Right lung (tissue), 5 donors: Measurements from ENCODE around the gene LSM6. TPM values are rescaled to one million over a fixed set of nuclear protein-coding genes. Genes with fewer than 3 reads are reported as not detected.

ENCODE experiments used
- DNase-seq, 2 donors: peaks; one replicate each; pipeline ENCODE4 v3.0.0-alpha.2; 2013
- polyA plus RNA-seq, 5 donors: library from polyadenylated mRNA; unstranded; fragments of 120-200 nt; gene quantifications; one replicate each; pipeline versions ENCODE4 v1.2.1 to v1.2.3, GENCODE V29; 2013; ENCODE audit warnings: inconsistent platforms in 1 of 5, low replicate concordance in 1 of 5; ENCODE audit not compliant: insufficient read length in 5 of 5, insufficient read depth in 1 of 5

The LSM6 gene
- polyA plus RNA-seq, 5 donors, result 55.7 to 66.7 (median 62.3) TPM

DNA sequence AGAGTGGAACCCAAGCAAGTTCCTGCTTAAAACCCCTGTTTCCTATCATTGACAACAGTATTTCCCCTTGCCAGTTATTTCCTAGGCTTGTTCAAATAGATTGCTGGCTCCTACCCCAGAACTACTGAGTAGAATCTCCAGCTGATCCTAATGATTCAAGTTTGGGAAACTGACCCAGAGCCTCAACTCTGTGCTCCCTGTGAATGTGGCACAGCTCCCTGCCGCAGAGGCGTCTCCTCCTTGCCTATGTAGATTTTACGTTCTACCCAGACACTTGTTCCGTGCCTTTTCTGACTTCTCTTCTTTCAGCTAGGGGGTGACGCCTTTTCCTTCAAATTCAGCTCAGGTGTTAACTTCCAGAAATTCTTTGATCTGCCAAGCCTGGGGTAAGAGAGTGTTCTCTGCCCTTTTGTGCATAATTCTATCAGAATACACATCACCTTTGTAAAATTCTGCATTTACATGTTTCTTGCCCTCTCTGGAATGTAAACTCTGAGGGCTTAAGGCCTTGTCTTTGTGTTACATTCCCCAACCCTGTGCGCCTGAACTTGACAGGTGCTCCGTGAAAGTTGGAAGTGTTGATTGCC lies 4.4 kb downstream of the LSM6 start:
- no peak for DNase-seq

DNA sequence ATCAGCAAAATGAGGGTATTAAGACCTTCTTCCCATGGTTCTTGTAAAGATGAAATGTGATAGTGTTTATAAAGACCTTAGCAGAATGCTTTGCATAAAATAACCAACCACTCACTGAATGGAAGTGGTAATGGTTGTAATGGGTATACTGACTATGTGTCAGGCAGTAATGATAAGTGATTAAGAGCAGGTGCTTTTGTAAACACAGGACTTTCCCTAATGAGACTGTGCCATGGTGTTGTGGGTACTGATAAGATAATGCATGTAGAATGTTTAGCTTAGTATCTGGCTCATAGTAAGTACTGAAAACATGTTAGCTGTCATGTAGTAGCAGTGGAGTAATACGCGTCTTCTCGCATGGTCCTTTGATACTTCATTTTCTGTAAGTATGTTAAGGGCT lies 6.9 kb downstream of the LSM6 start:
- DNase-seq, result no peak

DNA sequence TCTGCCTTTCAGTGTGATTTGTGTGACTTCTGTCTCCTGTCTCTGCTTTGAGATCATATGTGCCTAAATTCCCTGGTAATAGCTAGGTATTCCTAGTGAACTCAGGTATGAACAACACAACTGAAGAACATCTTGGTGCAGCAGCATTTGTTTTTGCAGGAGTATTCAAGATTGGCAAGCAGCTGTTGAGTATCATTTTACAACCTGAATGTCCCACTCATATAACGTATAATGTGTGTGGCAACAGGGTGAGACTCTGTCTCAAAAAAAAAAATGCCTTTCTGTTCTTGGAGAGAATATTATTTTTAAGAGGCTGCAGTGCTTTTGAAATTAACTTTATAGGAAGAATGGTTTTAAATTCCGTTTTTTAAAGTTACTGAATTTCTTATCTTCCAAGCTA lies 7.7 kb downstream of the LSM6 start:
- no peak for DNase-seq

DNA sequence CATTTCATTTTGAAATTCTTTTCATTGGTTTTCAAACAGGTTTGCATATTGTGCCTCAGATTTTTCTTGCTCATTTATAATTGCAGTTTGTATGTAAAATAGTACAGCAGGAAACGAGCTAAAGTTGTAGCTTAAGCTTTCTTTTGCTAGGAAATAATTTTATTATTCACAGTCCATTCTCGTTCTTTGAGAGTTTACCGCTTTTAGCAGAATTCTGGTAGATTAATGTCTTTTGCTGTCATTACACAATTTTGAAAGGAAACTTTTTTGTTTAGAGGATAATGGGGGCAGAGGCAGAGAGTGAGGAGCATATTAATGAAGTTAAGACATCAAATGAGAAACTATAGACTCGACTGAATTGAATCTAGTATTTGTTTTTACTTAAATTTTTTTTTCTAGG lies 10.5 kb downstream of the LSM6 start:
- no peak for DNase-seq

DNA sequence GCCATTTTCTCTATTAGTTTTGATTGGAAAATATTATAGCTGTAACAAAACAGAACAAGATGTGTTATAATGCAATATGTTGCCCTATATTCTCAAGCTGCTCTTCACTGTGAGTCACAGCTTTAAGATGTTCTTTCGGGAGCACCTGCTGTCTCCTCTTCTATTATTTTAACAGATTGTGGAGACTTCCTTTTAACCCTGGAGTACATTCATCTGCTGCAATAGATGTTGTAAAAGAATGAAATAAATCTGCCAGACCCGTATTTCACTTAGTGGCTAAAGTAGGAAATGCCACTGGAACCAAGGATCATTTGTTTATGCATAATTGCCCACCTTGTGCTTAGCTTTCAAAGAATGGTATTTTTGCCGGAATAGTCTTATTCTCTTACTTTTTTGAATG lies 11.1 kb downstream of the LSM6 start:
- DNase-seq, result no peak

DNA sequence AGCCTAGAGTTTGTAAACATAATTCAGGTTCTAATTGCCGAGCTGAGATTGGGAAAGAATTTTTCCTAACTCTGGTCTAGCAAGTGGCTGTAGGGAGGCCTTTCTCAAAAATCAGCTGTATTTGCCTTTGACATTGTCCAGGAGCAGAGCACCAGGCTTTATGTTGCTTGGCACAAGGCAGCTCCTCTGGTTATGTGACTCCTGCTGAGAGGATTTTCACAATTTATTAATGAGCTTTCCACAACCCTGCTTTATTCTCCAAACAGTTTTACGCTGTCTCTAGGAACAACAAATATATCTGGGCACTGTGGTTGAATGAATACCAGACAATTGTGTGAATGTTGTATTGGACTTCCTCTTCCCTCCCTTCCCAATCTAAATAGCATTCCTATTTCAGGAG lies 14.9 kb downstream of the LSM6 start:
- no peak for DNase-seq

DNA sequence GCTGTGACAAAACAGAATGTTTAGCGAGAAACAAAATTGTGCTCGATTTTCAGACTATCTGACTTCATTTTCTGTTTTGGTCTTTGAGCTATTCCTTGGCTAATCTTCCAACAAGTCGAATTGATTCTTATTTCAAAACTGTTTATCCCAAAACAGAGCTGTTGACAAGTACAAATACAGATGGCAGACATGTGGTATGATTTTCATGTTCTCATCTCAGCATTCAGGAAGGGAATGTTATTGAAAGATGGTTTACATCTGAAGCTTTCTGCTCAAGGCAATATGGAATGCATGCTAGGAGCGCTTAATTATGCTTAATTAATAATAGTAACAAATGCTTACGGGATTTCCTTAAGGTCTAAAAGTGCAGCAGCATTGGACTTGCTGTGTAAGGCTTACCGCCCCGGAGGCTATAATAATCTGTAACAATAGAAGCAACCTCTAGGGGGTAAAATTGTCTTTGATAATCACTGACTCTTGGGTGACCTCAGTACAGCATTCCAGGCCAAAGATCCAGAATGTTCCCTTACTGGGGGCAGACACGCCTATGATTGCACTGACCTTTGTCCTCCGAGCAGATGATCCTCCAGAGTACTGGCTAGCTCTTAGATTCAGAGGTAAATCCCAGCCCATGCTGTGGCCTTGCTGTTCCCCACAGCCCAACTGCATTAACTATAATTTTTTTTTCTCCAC lies 16.4 kb downstream of the LSM6 start:
- DNase-seq, result peak; percentile 32 to 42

DNA sequence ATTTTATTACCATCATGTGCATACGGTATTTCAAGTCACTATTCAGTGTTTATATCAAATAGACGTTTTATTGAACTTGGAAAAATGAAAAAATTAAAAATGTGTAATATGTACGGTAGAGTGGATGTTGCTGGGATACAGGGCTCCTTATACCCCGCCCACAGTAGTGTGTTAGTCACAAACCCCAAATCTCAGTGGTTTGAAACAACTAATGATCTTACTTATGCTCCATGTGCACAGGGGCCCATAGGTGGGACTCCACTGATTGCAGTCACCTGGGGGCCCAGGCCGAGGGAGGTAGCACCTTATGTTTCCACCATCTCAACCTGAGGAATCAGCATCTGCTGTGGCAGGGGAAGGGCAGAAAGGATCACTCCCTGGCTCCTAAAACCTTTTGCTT lies 18.1 kb downstream of the LSM6 start:
- no peak for DNase-seq

DNA sequence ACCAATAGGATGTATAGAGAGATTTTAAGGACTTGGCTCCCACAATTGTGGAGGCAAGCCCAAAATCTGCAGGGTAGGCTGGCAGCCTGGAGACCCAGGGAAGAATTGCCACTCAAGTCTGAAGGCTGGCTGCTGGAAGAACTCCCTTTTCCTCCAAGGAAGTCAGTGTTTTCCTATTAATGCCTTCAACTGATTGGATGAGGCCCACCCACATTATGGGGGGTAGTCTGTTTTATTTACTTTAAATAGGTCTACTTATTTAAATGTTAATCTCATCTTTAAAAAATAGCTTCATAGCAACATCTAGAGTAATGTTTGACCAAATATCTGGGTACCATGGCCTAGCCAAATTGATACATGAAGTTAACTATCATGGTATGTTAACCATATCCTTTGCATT lies 18.7 kb downstream of the LSM6 start:
- DNase-seq, result no peak

DNA sequence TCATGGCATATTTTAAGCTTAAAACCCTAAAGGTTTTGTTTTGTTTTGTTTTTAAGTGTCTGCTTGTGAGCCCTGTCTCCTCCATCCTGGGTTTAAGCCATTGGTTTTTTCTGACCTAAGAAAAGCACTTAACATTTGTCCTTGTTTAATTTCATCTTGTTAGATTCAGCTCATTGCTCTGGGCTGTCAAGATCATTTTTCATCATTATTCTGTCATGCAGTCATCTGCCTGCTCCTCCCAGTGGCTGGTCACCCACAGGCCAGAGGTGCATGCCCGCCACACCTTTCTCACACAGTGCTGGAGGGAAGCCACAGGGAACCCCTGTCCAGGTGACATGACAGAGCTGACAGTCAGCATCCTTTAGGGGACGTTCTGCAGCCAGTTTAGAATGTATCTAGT lies 27.1 kb downstream of the LSM6 start:
- DNase-seq, result no peak

DNA sequence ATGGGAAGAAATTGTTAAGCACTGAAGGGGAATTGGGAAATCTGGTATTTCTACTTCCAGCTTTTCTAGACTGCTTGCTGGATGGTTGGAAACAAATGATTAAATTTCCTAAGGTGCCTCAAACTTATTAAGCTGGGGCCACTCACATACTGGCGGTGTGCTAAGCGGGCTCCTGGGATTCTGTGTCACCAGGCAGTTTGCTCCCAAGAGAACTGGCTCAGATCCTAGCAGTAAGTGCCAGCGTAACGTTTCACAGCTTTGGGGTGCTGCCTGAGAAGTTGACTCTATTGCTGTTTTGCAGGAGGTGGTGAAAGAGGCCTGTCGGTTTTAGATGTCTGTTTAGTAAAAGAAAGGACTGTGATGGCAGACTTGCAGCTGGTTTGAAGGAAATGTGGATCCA lies 31.9 kb downstream of the LSM6 start:
- no peak for DNase-seq

DNA sequence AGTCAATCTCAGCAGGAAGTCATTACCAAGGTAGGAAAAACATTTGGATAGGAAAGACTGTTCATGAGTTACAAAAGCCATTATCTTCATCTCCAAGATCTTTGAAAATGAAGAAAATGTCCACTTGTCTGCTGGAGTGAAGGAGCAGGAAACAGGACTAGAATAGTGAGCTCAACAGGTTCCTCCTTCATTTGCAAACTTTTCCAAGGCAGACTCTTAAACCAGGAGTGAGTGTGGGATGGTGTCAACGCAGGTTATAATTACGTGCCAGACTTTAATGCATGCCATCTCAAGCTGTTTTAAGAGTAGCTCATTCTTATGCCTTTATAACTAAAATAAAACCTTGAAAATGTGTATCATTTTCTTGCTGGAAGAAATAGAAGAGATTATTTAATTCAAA lies 35.4 kb downstream of the LSM6 start:
- no peak for DNase-seq

DNA sequence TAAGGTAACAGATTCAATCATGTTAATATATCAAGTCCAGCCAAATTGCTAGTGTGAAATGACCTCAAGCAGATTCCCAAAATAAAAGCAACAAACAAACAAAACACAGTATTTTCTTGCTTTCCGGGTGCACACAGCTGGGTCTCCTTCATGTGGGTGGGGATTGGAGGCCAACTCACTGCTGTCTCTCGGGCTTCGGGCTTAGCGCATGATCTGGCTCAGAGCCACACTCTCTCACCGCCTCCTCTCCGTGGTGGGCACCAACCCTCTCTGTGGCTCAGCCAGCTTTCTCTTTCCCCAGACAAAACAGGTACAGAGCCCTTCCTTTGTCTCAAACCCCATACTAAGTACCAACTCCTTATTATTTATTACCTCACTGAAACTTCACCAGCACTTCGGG lies 35.9 kb downstream of the LSM6 start:
- no peak for DNase-seq

DNA sequence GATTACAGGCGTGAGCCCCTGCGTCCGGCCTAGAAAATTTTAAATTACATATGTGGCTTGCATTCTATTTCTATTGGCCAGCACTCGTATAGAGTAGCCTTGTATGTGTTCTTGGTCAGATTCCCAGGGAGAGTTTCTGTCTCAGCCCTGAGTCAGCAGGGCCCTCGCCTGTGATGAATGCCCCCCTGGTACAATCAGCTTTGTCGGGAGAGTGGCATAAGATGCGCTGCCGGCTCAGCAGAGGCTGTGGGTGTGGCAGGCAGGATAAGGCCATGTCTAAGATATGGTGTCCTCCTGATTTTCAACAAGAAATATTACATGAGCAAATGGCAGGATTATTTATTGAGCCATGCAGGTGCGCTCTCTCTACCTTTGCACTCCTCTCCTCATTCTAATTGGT lies 37.3 kb downstream of the LSM6 start:
- DNase-seq, result no peak

DNA sequence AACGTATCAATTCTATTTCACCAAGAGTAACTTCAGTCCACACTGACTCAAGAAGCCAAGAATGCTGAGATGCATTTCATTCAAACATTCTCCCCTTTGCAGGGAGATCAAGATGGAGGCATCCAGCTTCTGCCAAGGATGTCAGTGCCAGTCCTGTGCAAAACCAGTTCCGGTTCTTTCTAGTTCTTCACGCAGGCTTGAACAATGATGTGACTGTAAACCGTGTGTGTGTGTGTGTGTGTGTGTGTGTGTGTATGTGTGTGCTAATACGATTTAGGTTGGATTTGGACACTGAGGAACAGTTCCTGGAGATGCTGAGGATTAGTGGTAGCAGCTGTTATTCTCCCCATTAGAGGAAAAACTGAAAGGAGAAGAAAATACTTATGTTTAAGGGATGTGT lies 38.7 kb downstream of the LSM6 start, which contains the start of gene REELD1:
Gene REELD1 (plus strand): TSS at position 301 of the 400 bp plus-strand sequence. CDS start 2,415 bp downstream, outside the sequence.
- no peak for DNase-seq

DNA sequence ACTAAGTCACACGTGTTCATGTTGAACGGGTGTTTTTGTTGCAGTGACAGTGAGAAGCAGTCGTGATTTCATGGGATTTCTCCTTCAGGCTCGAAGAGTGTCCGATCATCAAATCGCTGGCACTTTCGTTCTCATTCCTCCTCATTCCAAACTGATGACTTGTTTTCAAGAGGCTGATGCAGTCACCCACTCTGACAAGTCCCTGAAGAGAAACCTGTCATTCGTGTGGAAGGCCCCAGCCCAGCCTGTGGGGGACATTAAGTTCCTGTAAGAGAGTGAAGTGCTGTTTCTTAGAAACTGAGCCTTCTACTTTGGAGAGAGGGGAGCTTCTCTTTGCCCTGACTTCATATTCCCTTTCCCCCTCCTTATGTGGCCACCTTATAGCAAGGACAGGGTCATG lies 46.8 kb downstream of the LSM6 start:
- no peak for DNase-seq

DNA sequence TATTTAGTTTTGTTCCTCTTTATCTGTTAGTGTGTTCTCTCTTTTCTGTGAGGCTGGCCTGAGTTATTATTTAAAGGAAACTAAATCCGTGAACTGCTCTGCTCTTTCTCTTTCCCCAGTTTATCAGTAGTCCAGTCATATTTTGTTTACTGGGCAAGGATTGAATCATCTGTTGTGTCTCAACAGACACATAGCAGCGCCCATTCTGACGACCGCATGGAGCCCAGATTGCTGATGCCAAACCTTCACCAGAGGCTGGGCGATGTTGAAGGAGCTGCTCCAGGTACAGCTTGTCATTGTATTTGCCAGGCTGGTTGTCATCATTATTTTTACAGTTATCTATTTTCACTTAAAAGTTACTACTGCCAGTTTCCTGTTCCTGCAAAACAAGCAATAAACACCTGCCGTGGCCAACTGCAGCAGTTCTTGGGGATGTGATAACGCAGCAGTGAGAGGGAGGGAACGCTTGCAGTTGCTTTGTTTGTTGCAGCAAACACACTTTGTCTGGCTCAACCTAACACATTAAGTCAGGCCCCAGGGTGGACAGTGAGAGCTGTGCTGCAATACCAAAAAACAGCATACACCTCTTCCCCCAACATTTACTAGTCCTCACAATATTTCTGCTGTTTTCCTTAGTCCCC lies 48.9 kb downstream of the LSM6 start:
- DNase-seq, result no peak

DNA sequence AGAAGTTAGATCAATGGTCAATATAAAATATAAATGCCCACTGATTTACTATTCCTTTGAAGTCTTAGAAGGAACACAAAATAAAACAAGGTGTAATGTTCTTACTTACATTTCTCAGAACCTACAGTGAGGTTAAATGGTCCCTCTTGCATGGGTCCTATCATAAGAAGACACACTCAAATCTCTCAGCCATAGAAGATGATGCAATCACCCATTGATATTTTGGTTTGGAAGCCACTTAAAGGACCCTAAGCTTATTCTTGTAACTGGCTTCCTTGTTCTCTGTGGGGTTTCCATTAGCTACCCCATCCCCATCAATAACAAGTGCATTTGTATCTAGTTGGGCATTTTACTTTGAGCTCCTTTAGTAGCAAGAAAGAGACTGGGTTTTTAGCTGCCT lies 53.9 kb downstream of the LSM6 start:
- DNase-seq, result no peak

DNA sequence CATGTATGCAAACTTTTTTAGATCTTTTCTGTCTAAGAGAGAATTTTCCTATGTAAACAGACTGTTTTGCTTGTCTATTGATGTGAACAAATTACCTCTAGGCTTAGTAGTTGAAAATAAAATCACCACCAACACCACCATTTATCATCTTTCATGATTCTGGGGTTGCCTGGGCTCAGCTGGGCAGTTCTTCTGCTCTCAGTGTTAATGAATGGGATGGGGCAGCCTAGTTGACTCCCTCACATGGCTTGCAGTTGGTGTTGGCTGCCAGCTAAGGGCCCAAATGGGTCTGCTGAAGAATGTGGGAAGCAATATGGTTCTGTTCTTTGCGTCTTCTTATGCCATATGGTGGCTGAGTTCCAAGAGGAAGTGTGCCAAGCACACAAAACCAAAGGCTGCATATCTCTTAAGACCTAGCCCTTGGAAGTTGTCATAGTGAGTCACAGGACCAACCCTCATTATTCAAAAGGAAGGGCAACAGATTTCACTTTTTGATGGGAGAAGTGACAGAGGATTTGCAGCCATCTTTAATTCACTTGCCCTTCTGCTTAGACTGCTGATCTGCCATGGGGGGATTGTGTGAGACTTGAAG lies 56.7 kb downstream of the LSM6 start:
- no peak for DNase-seq

DNA sequence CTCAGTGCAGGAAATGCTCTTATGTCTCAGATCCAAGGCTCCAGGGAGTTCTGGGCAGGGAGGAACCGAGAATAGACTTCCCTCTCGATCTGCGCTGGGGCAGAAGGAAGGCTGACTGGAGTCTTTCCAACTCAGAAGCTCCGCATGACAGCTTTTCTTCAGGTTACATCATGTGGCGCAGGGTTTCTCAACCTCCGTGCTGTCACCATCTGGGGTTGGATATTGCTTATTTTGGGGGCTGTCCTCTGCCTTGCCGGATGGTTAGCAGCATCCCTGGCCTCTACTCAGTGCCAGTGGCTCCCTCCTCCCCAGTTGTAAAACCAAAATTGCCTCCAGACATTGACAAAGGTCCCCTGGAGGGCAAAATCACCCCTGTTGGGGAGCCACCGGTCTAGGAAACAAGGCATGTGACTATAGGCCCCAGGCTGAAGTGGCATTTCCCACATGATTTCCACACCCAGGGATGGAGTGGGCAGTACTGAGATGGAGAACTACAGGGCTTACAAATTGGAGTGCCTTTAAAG lies 60.2 kb downstream of the LSM6 start:
- DNase-seq, result no peak

DNA sequence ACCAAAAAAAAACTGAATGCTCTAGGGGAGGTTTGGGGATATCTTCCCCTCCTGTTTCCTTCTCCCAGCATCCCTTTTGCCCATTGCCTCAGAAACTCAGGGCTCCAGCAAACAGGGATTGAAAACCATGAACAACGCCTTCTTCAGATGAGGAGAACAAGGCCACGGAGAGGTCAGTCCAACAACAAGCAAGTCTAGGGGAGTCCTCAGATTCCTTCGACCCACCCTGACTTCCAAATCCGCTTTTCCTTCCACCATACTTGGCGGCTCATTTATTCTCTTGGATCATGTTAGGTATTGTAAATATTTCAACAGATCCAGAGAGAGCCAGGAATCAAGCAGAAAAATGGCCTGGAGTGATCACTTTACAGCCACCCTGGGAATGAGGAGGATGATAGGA lies 60.7 kb downstream of the LSM6 start:
- DNase-seq, result no peak

DNA sequence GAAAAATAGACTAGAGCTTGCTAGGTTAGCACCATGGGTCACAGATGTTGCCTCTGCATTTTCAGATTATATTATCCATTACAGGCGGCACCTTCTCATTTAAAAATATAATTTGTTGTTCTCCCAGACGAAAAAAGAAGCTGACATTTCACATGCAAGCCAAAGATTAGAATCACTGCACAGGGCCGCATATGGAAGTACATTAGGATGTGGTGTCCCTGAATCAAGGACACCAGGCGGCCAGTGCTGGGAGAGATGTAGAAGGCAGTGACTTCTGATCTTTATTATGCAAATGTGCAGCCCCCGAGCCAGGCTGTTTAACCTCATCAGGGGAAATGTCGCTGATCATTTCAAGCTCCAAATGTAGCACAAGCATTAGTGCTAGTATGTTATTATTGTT lies 61.6 kb downstream of the LSM6 start:
- DNase-seq, result no peak

DNA sequence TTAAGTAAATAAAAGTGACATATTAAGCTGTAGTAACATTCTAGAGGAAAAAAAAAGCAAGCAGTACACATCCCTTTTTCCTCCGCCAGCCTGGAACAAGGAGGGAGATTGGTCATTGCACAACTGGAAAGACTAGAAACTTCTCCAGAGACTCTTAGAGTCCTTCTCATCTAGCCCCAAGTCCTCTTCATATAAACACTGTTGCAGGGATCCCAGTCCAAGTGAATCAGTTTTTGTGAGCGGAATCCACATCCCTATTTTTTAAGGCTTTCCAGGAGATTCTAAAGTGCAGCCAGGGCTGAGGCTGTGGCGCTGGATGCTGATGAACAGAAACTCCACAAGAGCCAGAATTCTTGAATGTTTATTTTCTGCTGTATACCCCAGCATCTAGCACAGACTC lies 62.6 kb downstream of the LSM6 start:
- DNase-seq, result no peak
